Activated T-cell treated with anti-CD3 and anti-CD28 coated beads for 48 hours (primary cell): ENCODE data around the gene GLRA2.
"Not testable (repeated sequence)": the region's sequence is repeated elsewhere in the genome, so short reads cannot be mapped to it uniquely, and the experiment has no call there.

Experiments
- DNase-seq: peaks from one replicate; pipeline ENCODE4 v3.0.0-alpha.2; 2020; ENCODE audit warnings: low read depth

The GLRA2 gene

GRCh38 chrX:14591976-14592375 is 62.6 kb downstream of the GLRA2 start:
- no peak for DNase-seq

DNA sequence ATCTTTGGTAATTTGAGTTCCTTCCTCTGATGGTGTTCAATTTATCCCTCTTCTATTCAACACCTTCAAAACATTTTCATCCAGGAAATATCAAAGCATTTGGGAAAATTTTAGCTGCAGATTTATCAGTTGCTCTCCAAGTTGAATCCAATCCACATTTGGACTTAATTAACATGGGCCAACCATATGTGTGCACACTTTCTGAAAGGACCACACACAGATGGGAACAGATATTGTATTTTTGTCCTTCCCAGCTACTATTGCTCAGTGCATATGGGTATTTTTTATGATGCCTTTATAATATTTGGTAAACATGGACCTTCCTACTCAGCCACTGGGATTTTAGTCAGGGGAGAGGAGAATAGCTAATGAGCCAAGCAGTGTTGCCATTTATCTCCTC is 65.2 kb downstream of the GLRA2 start:
- DNase-seq: no peak

GRCh38 chrX:14598330-14598729 is 69.0 kb downstream of the GLRA2 start:
- no peak for DNase-seq

- no peak for DNase-seq
Observed at GRCh38 chrX:14607446-14607985, 78.2 kb downstream of the GLRA2 start.

DNA sequence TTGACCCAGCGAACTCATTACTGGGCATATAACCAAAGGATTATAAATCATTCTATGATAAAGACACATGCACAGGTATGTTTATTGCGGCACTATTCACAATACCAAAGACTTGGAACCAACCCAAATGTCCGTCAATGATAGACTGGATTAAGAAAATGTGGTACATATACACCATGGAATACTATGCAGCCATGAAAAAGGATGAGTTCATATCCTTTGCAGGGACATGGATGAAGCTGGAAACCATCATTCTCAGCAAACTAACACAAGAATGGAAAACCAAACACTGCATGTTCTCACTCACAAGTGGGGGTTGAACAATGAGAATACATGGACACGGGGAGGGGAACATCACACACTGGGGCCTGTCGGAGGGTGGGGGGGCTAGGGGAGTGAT is 83.1 kb downstream of the GLRA2 start:
- DNase-seq: not testable (repeated sequence)

GRCh38 chrX:14616301-14616700 is 87.0 kb downstream of the GLRA2 start:
- DNase-seq: no peak

DNA sequence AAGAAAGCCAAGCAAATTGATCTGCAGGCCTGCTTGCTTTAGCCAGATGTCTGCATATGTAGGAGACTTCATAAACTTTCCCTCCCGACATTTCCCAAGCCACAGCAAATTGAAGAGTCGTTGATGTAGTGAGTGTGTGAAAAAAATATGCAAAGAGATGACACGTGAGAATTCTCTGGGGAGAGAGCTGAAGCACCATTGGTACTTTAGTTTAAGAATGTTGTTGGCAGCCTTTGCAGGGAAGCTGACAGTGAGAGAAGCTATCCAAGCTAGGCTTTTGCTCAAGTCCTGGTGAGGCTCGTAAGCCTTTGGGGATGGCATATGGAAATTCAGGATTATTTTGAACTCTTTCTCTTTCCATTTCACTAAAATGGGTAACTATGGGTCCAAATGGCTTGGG is 87.5 kb downstream of the GLRA2 start:
- DNase-seq: no peak

DNA sequence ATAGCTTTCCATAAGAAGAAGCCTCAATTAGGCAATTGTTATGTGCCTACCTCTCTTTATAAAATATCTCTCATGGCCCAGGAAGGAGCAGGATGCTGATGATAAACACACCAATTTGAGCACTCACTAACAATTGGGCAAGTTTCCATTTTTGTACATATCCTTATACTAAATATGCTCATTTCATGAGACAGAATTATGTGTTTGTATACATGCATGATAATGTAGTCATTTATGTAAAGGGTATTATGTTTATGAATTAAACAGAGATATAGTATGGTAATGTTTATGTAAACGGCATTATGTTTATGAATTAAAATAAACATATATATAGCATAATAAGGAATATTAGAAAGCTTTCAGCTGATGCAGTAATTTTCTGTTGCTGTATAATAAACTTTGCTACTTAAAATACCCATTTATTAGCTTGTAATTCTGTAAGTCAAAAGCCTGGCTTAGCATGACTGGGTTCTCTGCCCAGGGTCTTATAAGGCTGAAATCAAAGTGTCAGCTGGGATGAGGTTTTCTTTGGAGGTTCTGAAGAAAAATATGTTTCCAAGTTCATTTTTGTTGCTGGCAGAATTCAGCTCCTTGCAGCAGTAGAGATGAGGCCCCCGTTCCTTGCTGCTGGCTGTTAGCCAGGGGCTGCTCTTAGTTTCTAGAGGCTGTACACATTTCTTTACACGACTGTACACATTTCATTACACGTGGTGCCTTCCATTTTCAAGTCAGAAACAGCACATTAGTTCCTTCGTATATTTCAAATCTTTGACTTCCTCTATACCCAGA is 89.0 kb downstream of the GLRA2 start:
- no peak for DNase-seq

DNA sequence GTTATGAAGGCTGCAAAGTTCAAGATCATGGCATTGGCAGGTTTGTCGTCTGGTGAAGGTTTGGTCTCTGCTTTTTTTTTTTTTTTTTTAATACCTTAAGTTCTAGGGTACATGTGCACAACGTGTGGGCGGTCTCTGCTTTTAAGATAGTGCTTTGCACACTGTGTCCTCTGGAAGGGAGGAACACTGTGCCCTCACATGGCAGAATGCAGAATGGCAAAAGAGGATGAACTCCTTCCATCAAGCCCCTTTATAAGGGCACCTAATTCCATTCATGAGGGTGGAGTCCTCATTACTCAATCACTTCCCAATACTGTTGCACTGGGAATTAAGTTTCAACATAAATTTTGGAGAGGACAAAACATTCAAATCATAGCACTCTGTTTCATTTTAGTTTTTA is 101.4 kb downstream of the GLRA2 start:
- no peak for DNase-seq

- DNase-seq: no peak
Observed at GRCh38 chrX:14641681-14642655, 112.6 kb downstream of the GLRA2 start.

DNA sequence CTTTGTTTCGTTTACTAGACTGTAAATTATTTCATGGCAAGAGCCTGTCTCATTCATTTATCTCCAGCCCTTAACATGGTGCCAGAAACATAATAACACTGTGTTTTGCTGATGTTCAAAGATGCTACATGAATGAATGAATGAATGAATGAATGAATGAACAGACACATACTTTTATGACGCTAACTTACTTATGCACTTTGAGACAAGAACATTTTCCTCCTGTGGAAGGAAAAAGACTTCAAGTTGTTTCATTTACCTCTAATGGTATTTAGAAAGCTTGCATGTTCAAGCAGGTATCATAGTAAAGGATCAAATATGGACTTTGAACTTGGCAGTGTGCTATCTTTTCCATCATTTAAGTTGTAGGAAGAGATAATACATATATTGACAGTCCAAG is 131.6 kb downstream of the GLRA2 start:
- no peak for DNase-seq

DNA sequence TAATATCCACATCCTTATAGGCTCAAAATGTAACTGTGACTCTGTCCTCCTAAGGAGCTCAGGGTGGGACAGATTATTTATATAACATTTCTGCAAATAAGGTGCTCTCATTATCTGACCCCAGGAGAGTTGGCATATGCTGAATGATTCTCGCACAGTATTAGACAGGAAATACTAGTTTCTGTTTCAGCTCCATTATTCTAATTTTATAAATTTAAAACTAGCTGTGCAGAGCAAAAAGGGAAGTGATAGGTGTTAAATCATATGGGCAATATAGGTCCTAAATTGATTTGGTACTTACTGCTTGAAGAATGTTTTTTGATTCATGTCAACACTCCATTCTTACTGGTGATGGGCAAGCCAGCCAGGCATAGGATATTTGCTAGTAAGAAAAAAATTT is 141.5 kb downstream of the GLRA2 start:
- DNase-seq: no peak

DNA sequence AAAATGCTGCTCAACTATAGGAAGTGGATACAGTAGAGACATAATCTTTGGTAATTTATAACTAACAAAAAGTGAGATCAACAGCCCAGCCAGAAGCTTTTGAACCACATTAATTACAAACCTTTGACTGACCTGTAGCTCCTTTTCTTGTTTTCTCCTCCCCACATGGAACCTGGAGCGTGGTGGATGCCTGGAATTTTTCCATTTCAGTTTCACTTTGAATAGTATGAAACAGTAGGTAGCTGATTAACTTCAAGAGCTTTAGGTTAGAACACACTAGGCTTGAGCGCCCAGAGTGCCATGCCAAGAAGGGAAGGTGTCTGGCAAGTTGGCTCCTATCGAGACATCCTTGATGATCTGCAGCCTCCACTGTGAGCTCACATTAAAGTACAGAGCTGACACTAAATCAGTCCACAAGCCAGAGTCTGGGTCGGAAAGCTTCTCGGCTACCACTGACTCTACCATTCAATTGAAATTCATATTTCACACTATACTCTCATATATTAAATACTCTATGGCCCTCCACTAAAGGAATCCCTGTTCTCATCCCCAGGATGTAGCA is 143.4 kb downstream of the GLRA2 start:
- no peak for DNase-seq

- DNase-seq: no peak
Observed at GRCh38 chrX:14673236-14673635, 143.9 kb downstream of the GLRA2 start.

DNA sequence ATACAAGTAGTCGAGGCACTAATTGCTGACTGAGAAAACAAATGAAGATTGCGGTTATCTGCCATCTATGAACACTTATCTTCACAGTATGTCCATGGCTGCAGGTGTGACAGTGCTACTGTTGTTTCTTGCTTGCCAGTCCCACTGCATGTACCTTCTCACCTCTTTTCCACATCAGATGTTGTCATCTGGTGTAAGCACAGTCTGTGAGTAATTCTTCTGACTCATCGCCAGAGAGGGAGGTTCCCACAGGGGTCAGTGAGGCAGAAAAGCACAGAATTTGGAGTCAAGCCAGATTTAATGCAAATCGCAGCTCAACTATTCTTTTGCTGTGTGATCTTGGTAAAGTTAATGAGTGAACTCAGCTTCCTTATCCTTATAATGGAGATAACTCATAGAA is 144.4 kb downstream of the GLRA2 start:
- peak; percentile 4 for DNase-seq

DNA sequence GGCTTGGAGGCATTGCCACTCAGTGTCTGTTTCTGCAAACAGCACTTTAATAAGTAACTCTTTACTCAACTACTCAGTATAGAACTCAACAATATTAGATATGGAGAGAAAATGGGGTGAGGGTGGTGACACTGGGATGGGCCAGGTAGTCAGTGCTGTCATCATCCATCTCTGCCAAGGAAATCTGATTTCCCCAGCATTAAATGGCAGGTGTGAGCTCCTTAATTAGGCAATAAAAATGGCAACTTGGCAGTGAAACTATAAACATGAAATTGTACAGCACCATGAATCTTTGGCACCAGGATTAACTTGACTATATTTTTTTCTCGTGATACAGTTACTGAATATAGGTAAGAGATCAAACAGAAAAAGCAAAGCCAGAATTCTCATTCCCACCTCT is 146.2 kb downstream of the GLRA2 start:
- no peak for DNase-seq

GRCh38 chrX:14676431-14676830 is 147.1 kb downstream of the GLRA2 start:
- no peak for DNase-seq

GRCh38 chrX:14688331-14688730 is 159.0 kb downstream of the GLRA2 start:
- DNase-seq: not testable (repeated sequence)

- no peak for DNase-seq
Observed at GRCh38 chrX:14690553-14690952, 161.2 kb downstream of the GLRA2 start.

- DNase-seq: no peak
Observed at GRCh38 chrX:14694611-14695010, 165.3 kb downstream of the GLRA2 start.

- DNase-seq: peak; percentile 3
Observed at GRCh38 chrX:14697451-14697850, 168.1 kb downstream of the GLRA2 start.

GRCh38 chrX:14698790-14699189 is 169.5 kb downstream of the GLRA2 start:
- no peak for DNase-seq

DNA sequence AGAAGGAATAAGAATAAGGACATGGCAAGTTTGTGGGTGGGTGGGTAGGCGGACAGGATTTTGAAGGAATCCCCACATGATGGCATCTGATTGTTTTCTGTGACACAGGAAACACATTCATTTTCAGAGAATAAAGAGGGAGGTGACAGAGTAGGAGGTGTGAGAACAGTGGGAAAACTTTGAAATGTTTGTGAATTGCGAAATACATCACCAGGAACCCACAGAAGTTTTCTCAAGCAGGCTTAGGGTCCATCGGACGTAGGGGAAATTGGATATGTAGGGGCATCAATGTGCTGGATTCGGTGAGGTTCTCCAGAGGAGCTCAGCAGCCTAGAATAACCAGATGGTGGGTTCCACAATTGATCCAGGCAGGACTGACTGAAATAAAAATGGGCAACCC is 171.6 kb downstream of the GLRA2 start:
- no peak for DNase-seq
